Neural crest cell (in vitro differentiated cells): ENCODE measurements around the gene NAT10. TPM values are rescaled to one million over a fixed set of nuclear protein-coding genes. Genes with fewer than 3 reads are reported as not detected.

Source experiments
- DNase-seq: peaks from one replicate; pipeline ENCODE4 v3.0.0; 2021; ENCODE audit warnings: low read depth, mixed read lengths, low spot score
- H3K27ac Mint-ChIP-seq: one replicate; pipeline ENCODE4 v1.8.0; 2021; ENCODE audit warnings: mild to moderate bottlenecking, mixed read lengths; ENCODE audit not compliant: unreplicated experiment
- H3K27me3 Mint-ChIP-seq: 2 replicates; pipeline ENCODE4 v1.8.0; 2021; ENCODE audit warnings: low read depth, mild to moderate bottlenecking, mixed read lengths
- H3K36me3 Mint-ChIP-seq: 2 replicates; pipeline ENCODE4 v1.8.0; 2021; ENCODE audit warnings: low read depth, mild to moderate bottlenecking, mixed read lengths
- H3K4me1 Mint-ChIP-seq: 2 replicates; pipeline ENCODE4 v1.8.0; 2021; ENCODE audit warnings: mixed read lengths
- H3K4me3 Mint-ChIP-seq: one replicate; pipeline ENCODE4 v1.8.0; 2021; ENCODE audit warnings: mild to moderate bottlenecking, mixed read lengths
- H3K9me3 Mint-ChIP-seq: 2 replicates; pipeline ENCODE4 v1.8.0; 2021; ENCODE audit warnings: mixed read lengths
- CTCF ChIP-seq: fragments of 200-600 bp; sonication (generic); conservative IDR thresholded peaks from 2 replicates; pipeline ENCODE4 v1.5.0; 2021; ENCODE audit warnings: antibody characterized with exemption, mild to moderate bottlenecking
- total RNA-seq: library from RNA; stranded (reverse); gene quantifications from 2 replicates; pipeline ENCODE4 v1.2.1, GENCODE V29; 2021

The NAT10 gene
- total RNA-seq, 1 donor from 2014 or later, result 70.8 TPM

DNA sequence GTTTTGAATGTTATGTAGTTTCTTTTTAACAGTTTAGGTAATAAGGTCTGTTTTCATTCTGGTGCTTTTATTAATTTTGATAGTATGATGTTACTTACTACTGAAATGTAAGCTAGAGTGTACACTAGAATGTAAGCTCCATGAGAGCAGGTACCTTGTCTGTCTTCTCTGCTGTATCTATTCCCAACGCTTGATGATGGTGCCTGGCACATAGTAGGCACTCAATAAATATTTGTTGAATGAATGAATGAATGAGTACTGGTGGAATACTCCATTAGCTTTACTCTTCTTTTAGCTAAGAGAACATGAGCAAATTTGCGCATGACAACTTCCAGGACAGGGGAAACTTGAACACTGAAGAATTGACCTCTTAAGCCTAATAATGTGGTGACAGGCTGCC, 6.6 kb upstream of the NAT10 start:
- DNase-seq, result no peak
- no peak for TF ChIP-seq CTCF
- peaks cover 6% of the 10 kb centered on the region for H3K4me1 Mint-ChIP-seq
- H3K36me3 Mint-ChIP-seq, result peaks cover 8% of the 10 kb centered on the region
- H3K27me3 Mint-ChIP-seq, result no peaks in the 10 kb centered on the region
- peak overlapping the region; percentile 35 for H3K27ac Mint-ChIP-seq
- no peaks in the 10 kb centered on the region for H3K9me3 Mint-ChIP-seq
- H3K4me3 Mint-ChIP-seq, result no peak overlapping the region

DNA sequence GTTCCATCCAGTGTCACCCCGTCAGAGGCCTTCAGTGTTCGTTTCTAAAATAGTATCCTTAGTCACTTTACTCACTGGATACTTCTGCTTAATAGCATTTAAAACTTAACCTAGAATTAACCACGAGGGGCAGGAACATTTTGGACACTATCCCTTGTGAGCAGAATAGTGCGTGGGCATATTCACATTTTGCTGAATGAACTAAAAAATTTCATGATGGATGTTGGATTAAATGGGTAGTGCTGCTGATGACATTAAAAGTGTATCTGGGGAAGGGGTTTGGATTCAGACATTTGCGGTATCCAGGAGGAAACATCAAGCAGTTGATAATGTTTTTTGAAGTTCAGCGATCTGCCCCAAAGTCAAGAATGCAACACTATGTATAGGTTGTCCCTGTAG, 750 bp upstream of the NAT10 start:
- Mint-ChIP-seq H3K9me3 (no peaks in the 10 kb centered on the region), H3K4me3 (peak overlapping the region; percentile 98)

GRCh38 chr11:34105957-34106504, 602 bp downstream of the NAT10 start:
- Mint-ChIP-seq H3K36me3 (no peaks in the 10 kb centered on the region), H3K4me3 (peak overlapping the region; percentile 98), H3K27me3 (peaks cover 12% of the 10 kb centered on the region), H3K4me1 (peaks cover 34% of the 10 kb centered on the region), H3K27ac (peak overlapping the region; percentile 97), H3K9me3 (no peaks in the 10 kb centered on the region)
- no peak for TF ChIP-seq CTCF
- DNase-seq, result no peak

More for the DNA sequence above, 750 bp upstream of the NAT10 start:
- no peak for TF ChIP-seq CTCF
- DNase-seq, result no peak
- H3K4me1 Mint-ChIP-seq, result peaks cover 34% of the 10 kb centered on the region
- H3K36me3 Mint-ChIP-seq, result no peaks in the 10 kb centered on the region
- H3K27ac Mint-ChIP-seq, result peak overlapping the region; percentile 97
- H3K27me3 Mint-ChIP-seq, result peaks cover 12% of the 10 kb centered on the region

DNA sequence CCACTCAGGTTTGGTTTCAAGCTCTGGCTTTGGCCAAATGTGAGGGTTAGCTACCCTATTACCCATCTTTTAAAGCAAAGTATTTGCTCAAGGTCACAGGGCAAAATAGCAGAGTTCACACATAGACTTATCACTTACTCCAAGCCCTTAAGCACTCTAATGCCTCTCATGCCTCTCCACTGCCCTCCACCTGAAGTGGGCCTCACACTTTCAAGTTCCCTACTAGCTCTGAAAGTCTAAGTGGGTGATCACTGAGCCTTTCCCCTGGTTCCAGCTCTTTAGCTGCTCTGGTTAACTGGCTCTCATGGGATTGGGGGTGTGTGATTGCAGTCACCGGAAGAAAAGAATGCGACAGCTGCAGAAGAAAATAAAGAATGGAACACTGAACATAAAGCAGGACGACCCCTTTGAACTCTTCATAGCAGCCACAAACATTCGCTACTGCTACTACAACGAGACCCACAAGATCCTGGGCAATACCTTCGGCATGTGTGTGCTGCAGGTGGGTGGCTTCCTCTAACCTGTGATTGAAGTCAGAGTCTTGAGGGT, 6.4 kb downstream of the NAT10 start:
- H3K36me3 Mint-ChIP-seq, result peaks cover 12% of the 10 kb centered on the region
- no peak for DNase-seq
- no peak overlapping the region for H3K4me3 Mint-ChIP-seq
- H3K27ac Mint-ChIP-seq, result peak overlapping the region; percentile 57
- H3K4me1 Mint-ChIP-seq, result peaks cover under 1% of the 10 kb centered on the region
- no peaks in the 10 kb centered on the region for H3K27me3 Mint-ChIP-seq
- TF ChIP-seq CTCF, result no peak
- no peaks in the 10 kb centered on the region for H3K9me3 Mint-ChIP-seq

- TF ChIP-seq CTCF, result no peak
- no peak overlapping the region for H3K27ac Mint-ChIP-seq
- no peaks in the 10 kb centered on the region for H3K4me1 Mint-ChIP-seq
- H3K27me3 Mint-ChIP-seq, result no peaks in the 10 kb centered on the region
- H3K36me3 Mint-ChIP-seq, result peaks cover 16% of the 10 kb centered on the region
- H3K9me3 Mint-ChIP-seq, result no peaks in the 10 kb centered on the region
- no peak overlapping the region for H3K4me3 Mint-ChIP-seq
- DNase-seq, result no peak
Measured at GRCh38 chr11:34114014-34114413, 8.6 kb downstream of the NAT10 start.
